NB4 (cell line): ENCODE results near the gene SV2A.
"Not testable (repeated sequence)": the region's sequence is repeated elsewhere in the genome, so short reads cannot be mapped to it uniquely, and the experiment has no call there.

Experiments
- DNase-seq: peaks from one replicate; pipeline ENCODE4 v3.0.0; 2010; ENCODE audit warnings: low read depth
- H3K4me3 ChIP-seq: one replicate; pipeline ENCODE4 v1.5.1; 2011; ENCODE audit warnings: mild to moderate bottlenecking, low read depth, low read length, moderate library complexity
- MAX ChIP-seq: IDR thresholded peaks from 2 replicates; pipeline ENCODE4 v1.6.1; 2011; ENCODE audit warnings: low read depth, low read length
- MYC ChIP-seq: IDR thresholded peaks from 2 replicates; pipeline ENCODE4 v1.6.1; 2011; ENCODE audit warnings: low read depth, low read length
- POLR2A ChIP-seq: IDR thresholded peaks from 2 replicates; pipeline ENCODE4 v1.6.1; 2011; ENCODE audit warnings: mild to moderate bottlenecking; ENCODE audit not compliant: insufficient read length; ENCODE audit errors: extremely low read depth
- TF ChIP-seq, protein P1 (sequence below): IDR thresholded peaks from one replicate; pipeline ENCODE4 v1.5.1; 2012; ENCODE audit warnings: low read depth, low read length

SV2A gene

GRCh38 chr1:149879556-149879955, 38.1 kb downstream of the SV2A start:
- TF ChIP-seq MYC (no peak), POLR2A (no peak), MAX (no peak)
- TF ChIP-seq, protein P1, sequence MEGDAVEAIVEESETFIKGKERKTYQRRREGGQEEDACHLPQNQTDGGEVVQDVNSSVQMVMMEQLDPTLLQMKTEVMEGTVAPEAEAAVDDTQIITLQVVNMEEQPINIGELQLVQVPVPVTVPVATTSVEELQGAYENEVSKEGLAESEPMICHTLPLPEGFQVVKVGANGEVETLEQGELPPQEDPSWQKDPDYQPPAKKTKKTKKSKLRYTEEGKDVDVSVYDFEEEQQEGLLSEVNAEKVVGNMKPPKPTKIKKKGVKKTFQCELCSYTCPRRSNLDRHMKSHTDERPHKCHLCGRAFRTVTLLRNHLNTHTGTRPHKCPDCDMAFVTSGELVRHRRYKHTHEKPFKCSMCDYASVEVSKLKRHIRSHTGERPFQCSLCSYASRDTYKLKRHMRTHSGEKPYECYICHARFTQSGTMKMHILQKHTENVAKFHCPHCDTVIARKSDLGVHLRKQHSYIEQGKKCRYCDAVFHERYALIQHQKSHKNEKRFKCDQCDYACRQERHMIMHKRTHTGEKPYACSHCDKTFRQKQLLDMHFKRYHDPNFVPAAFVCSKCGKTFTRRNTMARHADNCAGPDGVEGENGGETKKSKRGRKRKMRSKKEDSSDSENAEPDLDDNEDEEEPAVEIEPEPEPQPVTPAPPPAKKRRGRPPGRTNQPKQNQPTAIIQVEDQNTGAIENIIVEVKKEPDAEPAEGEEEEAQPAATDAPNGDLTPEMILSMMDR: no peak
- DNase-seq: no peak
- H3K4me3 ChIP-seq: no peak overlapping the region

DNA sequence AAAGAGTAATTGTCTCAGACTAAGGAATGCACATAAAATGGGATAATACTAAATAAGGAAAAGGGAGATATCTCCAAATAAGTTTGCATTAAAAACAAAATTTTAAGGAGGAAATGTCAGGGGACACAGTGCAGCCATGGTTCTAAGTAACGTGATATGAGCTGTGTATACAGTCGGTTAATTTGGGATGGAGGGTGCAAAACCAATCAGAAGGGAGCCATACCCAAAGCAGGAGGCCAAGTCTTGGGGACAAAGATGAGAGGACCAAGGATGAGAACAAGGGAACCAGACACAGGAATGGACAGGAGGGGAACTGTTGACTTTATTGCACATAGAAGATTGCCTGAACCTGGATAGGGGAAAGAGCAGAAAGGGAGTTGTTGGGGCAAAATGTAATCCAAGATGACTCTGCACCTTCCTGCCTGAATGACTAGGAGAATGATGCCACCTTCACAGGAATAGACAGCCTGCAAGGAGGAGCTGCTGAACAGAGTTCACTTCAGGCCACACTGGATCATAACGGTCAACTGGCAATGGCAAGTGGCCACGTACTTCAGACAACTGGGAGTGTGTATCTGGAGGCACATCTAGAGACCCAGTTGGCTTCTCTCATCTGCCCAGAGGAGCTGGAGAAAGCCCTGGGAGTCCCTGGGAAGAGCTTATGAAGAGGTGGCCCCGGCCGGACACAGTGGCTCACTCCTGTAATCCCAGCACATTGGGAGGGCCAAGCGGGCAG, 40.3 kb downstream of the SV2A start:
- H3K4me3 ChIP-seq: no peak overlapping the region
- TF ChIP-seq MYC (no peak), POLR2A (no peak)
- no peak for DNase-seq

DNA sequence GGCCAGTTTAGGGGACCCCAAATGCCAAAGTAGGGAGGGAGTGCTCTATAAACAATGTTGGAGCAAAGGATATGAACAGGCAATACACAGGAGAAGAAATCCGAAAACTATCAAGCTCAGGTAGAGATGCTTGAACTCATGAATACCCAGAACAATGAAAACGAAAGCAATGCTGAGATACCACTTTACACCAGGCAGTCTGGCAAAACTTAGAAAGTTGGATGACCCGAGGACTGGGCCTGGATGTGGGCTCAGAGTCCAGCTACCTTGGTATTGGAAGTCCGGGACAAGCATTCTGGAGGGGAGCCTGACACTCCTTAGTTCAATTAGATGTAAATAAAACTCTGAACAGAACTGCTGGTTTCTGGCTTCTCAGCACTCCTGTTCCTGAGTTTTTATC, 44.6 kb downstream of the SV2A start:
- not testable (repeated sequence) for H3K4me3 ChIP-seq, DNase-seq

GRCh38 chr1:149866887-149867286, 50.8 kb downstream of the SV2A start:
- H3K4me3 ChIP-seq, DNase-seq: not testable (repeated sequence)

- not testable (repeated sequence) for H3K4me3 ChIP-seq, DNase-seq
Measured at GRCh38 chr1:149861497-149862054, 56.1 kb downstream of the SV2A start.

GRCh38 chr1:149860684-149861496, 56.8 kb downstream of the SV2A start:
- not testable (repeated sequence) for DNase-seq, H3K4me3 ChIP-seq

DNA sequence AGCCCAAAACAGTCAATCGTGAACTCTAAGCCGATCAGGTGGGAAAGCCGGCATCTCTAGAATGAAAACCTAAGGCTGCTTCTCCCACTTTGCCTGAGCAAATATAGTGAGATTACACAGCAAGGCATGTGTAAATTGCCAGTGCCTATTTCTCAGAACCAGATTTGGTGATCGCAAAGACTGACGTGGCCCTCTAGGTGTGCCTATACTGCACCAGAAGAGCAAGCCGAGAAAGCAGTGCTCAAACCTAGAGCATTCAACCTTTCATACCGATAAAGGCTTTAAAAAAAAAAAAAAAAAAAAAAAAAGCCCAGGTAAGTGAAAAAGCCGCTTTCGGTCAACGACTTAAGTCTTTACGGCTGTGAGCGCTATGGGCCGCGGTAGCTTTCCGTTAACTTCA, 57.4 kb downstream of the SV2A start:
- not testable (repeated sequence) for DNase-seq, H3K4me3 ChIP-seq
